ENCODE measurements around the gene SYNGR1. TPM values are rescaled to one million over a fixed set of nuclear protein-coding genes. Genes with fewer than 3 reads are reported as not detected.

The SYNGR1 gene
- total and polyA plus RNA-seq, 2 of the 8 experiments (the other 6 are each of a cell fraction or from before 2014, with no cell fraction given): 32.5 to 84.7 TPM

DNA sequence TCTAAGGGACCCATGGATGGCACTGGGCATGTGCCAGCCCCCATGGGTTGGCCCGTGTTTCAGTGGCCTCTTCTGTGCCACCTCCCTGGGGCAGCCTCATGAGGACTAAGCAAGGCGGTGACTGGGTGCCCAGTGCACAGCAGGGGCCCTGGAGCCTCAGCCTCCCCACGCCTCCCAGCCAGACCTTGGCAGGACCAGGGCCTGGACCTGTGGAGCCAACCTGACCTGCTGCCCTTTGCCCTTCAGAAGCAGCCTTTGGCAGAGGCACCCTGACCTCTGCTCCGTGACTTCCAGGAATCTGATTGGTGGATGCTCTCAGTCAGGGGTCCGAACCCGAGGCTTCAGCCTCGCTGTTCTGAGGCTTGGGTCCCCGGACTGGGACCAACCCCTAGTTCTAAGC is 25.0 kb downstream of the SYNGR1 start:
- POLR2A ChIA-PET (ENCODE audit: partially characterized antibody): interaction anchor here (1.1 kb wide), 1 partner anchor 57 kb away, joined by 6 read pairs; no protein-coding TSS in a partner anchor

More for the DNA sequence above, 25.0 kb downstream of the SYNGR1 start:
- no peak overlapping the region for H3K9ac ChIP-seq (replicated peaks in 1 of 4; ENCODE audit: extremely low read depth in 1 of 4, low read depth in 3 of 4, low read length in 3 of 4)
- no peak overlapping the region for H2BK20ac ChIP-seq (ENCODE audit: low read length)
- no peak overlapping the region for H2BK120ac ChIP-seq (replicated peaks; ENCODE audit: low read depth, low read length)
- no peak overlapping the region for H4K8ac ChIP-seq (ENCODE audit: extremely low read depth, insufficient read depth, low read length)
- peaks cover 2% of the 10 kb centered on the region; the same call in 1 of the 2 replicates for H3K79me1 ChIP-seq (ENCODE audit: low read depth, low read length)
- H2BK15ac ChIP-seq (ENCODE audit: low read length): no peak overlapping the region
- H3K4me2 ChIP-seq (ENCODE audit: insufficient read depth in 1 of 2, low read depth in 2 of 2, low read length in 2 of 2): no peak overlapping the region
- H2BK12ac ChIP-seq (ENCODE audit: low read depth, low read length): no peak overlapping the region
- CTCF ChIA-PET (ENCODE audit: partially characterized antibody): interaction anchor here (1.5 kb wide), 1 partner anchor 31 kb away, joined by 5 read pairs; no protein-coding TSS in a partner anchor
- no peak overlapping the region for H3K4ac ChIP-seq (replicated peaks; ENCODE audit: insufficient read length, low read depth, low read length)
- no peak overlapping the region for H2BK5ac ChIP-seq (ENCODE audit: low read depth, low read length)
- H3K4me3 ChIP-seq (ENCODE audit: extremely low read depth in 1 of 4, insufficient read depth in 2 of 4, low read depth in 3 of 4, low read length in 4 of 4): no peak overlapping the region
- H2AFZ ChIP-seq (ENCODE audit: low read length): no peak overlapping the region
- no peaks in the 10 kb centered on the region for H3K27me3 ChIP-seq (replicated peaks in 1 of 4; ENCODE audit: control insufficient read depth in 3 of 4, extremely low read depth in 1 of 4, insufficient read depth in 3 of 4, low read length in 3 of 4)
- DNase-seq (ENCODE audit: low read depth in 1 of 2, low spot score in 2 of 2): no peak
- H4K20me1 ChIP-seq (replicated peaks in 1 of 2; ENCODE audit: control insufficient read depth in 1 of 2, insufficient read depth in 2 of 2, low read length in 2 of 2): peaks cover 0 to 2% of the 10 kb centered on the region in 2 experiments
- no peak overlapping the region for H3K23ac ChIP-seq (ENCODE audit: insufficient read length)
- H4K5ac ChIP-seq (ENCODE audit: insufficient read length, low read depth, low read length): no peak overlapping the region
- H3K23me2 ChIP-seq (ENCODE audit: low read depth, low read length): no peaks in the 10 kb centered on the region
- TF ChIP-seq TCF12 (IDR thresholded peaks at IDR 0.05; ENCODE audit: low read depth, low read length): no peak
- no peak overlapping the region for H3K27ac ChIP-seq (ENCODE audit: low read depth, low read length)
- no peak overlapping the region for H3K14ac ChIP-seq (ENCODE audit: insufficient read length)
- no peak overlapping the region for H3K56ac ChIP-seq (replicated peaks; ENCODE audit: insufficient read length, low read depth, low read length)
- no peak overlapping the region for H4K91ac ChIP-seq (replicated peaks; ENCODE audit: insufficient read length, low read length)
- H2AK5ac ChIP-seq (ENCODE audit: low read depth, low read length): no peak overlapping the region
- H3K79me2 ChIP-seq (ENCODE audit: control insufficient read depth in 1 of 2, insufficient read depth in 2 of 2, low read length in 2 of 2): no peaks in the 10 kb centered on the region
- H3K4me1 ChIP-seq (replicated peaks in 1 of 4; ENCODE audit: control insufficient read depth in 3 of 4, insufficient read depth in 4 of 4, low read length in 3 of 4): peaks cover 0 to 8% (median 3%) of the 10 kb centered on the region in 4 experiments; a peak in 3 of 7 replicates
- FAIRE-seq: no peak
- H3K9me3 ChIP-seq (ENCODE audit: insufficient read depth in 2 of 2, low read depth in 1 of 2, low read length in 1 of 2): peaks cover 0 to 4% of the 10 kb centered on the region in 2 experiments; a peak in 1 of 4 replicates
- no peak overlapping the region for H3K18ac ChIP-seq (ENCODE audit: extremely low read depth, low read length)
- 91% methylated on average over 8 of the region's 8 CpGs; no CpG with 5 or more reads in 1 of the 2 experiments for WGBS, 2 experiments (ENCODE audit: extremely low coverage in 1 of 2, insufficient coverage in 1 of 2, insufficient read length in 1 of 2, insufficient replicate concordance in 2 of 2, low coverage in 1 of 2, low lambda C conversion rate in 2 of 2, missing lambda C conversion rate in 1 of 2)
- no peaks in the 10 kb centered on the region for H3K36me3 ChIP-seq (ENCODE audit: control insufficient read depth in 2 of 4, insufficient read depth in 4 of 4, low read length in 3 of 4)
